ENCODE results near the gene NCF4. TPM values are rescaled to one million over a fixed set of nuclear protein-coding genes. Genes with fewer than 3 reads are reported as not detected.

NCF4 gene
- total and polyA plus RNA-seq, 2 of the 4 experiments (the other 2 are of a cell fraction) = not detected

DNA sequence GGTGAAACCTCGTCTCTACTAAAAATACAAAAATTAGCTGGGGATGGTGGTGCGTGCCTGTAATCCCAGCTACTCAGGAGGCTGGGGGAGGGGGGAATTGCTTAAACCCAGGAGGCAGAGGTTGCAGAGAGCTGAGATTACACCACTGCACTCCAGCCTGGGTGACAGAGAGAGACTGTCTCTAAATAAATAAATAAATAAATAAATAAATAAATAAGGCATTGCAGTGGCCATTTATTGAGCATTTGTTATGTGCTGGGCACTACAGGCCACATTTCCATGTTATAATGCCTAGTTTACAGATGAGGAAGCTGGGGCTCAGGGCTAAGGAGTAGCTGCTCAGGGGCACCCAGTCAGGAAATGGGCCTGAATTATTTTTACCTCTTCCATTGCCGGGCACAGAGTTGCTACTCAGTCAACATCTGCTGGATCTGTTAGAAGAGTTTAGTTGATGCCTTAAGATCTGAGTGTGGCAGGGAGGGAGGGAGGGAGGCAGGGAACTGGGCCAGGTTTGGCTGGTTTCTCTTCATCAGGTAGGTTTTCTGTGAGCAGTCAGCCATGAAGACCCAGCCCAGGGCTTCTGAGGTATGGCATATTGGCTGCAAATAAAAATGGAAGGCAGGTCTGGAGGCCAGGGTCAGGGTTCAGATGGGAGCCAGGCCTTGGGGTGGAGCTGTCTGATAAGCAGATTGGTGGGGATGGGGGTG is 49.6 kb upstream of the NCF4 start:
- Histone ChIP-seq H2BK15ac (ENCODE audit: low read depth, low read length) (no peak overlapping the region), H2AK5ac (ENCODE audit: low read depth, low read length) (no peak overlapping the region), H3K4ac (ENCODE audit: low read depth, low read length) (no peak overlapping the region), H3K79me1 (ENCODE audit: low read depth in 1 of 2, low read length in 2 of 2) (no peaks in the 10 kb centered on the region), H4K5ac (ENCODE audit: low read depth, low read length) (no peak overlapping the region), H3K27ac (ENCODE audit: insufficient read depth, low read length) (no peak overlapping the region), H2BK120ac (ENCODE audit: low read depth, low read length) (no peak overlapping the region), H3K9me1 (ENCODE audit: insufficient read depth, low read length) (no peaks in the 10 kb centered on the region), H3K27me3 (ENCODE audit: control insufficient read depth, insufficient read depth, low read length) (peaks cover 73% of the 10 kb centered on the region), H3K18ac (ENCODE audit: low read depth, low read length) (no peak overlapping the region), H3K14ac (replicated peaks; ENCODE audit: low read depth, low read length) (no peak overlapping the region), H2BK20ac (ENCODE audit: low read depth, low read length) (no peak overlapping the region), H3K56ac (ENCODE audit: extremely low read depth, insufficient read depth, low read length) (no peak overlapping the region), H3K9me3 (ENCODE audit: control insufficient read depth, insufficient read depth, low read length) (no peaks in the 10 kb centered on the region), H3K9ac (ENCODE audit: low read depth, low read length) (no peak overlapping the region), H3K23ac (ENCODE audit: low read depth, low read length) (no peak overlapping the region), H4K91ac (ENCODE audit: insufficient read depth, low read depth, low read length) (no peak overlapping the region), H2BK5ac (ENCODE audit: low read depth, low read length, poor library complexity, severe bottlenecking) (no peak overlapping the region), H4K8ac (ENCODE audit: low read depth in 2 of 2, low read length in 2 of 2) (no peak overlapping the region), H2AFZ (replicated peaks; ENCODE audit: low read length, poor library complexity) (no peak overlapping the region), H3K36me3 (ENCODE audit: control insufficient read depth, insufficient read depth, low read length) (no peaks in the 10 kb centered on the region), H2AK9ac (replicated peaks; ENCODE audit: low read depth, low read length, poor library complexity) (no peak overlapping the region), H3K4me1 (ENCODE audit: control insufficient read depth, insufficient read depth, low read length) (no peaks in the 10 kb centered on the region), H4K20me1 (ENCODE audit: insufficient read depth, low read length) (no peaks in the 10 kb centered on the region), H3K4me2 (ENCODE audit: low read depth, low read length) (no peak overlapping the region), H3K4me3 (ENCODE audit: insufficient read depth, low read depth, low read length) (no peak overlapping the region)
- intact Hi-C loops (cut with micrococcal nuclease) = no loop called here
- TF ChIP-seq BHLHE40 (IDR thresholded peaks at IDR 0.05; ENCODE audit: low read depth, low read length) (no peak), CEBPB (IDR thresholded peaks at IDR 0.05; ENCODE audit: low read depth, low read length) (no peak)
- WGBS, 2 experiments (ENCODE audit: extremely low coverage in 2 of 2, insufficient read length in 1 of 2) = no CpG with 5 or more reads among the region's 3 CpGs
- ChIA-PET CTCF (no interaction called here), POLR2A (ENCODE audit: unreplicated experiment) (no interaction called here)
- dilution Hi-C loops (cut with HindIII; ENCODE audit: low sequenced_read_pairs, unreplicated experiment) = no loop called here
- ATAC-seq (ENCODE audit: low read depth) (no peak), DNase-seq (no peak)
- in situ Hi-C loops (cut with MboI; ENCODE audit: low sequenced_read_pairs) = no loop called here
- no TSS peak for BruUV-seq (replicated peaks)

All from IMR-90 (cell line).